Calu3 (cell line): ENCODE results near the gene TAAR8. TPM values are rescaled to one million over a fixed set of nuclear protein-coding genes. Genes with fewer than 3 reads are reported as not detected.

Experiments
- BruUV-seq: library from RNA; stranded (reverse); fragments of 400-500 nt; replicated peaks from 2 replicates; lab custom pipeline; 2021; lab: Mats Ljungman, UMichigan
- CTCF ChIA-PET: fragments of 300-600 bp; sonication (Branson Sonifier 250); formaldehyde crosslinking; loops from one replicate; lab custom pipeline; 2022; ENCODE audit warnings: antibody characterized with exemption; lab: Charles Lee
- DNase-seq: peaks from one replicate; pipeline ENCODE4 v3.0.0; 2022
- H3K27ac Mint-ChIP-seq: one replicate; pipeline ENCODE4 v1.8.0; 2022; ENCODE audit warnings: mixed read lengths; ENCODE audit not compliant: unreplicated experiment
- H3K27me3 Mint-ChIP-seq: one replicate; pipeline ENCODE4 v1.8.0; 2022; ENCODE audit warnings: mixed read lengths; ENCODE audit not compliant: unreplicated experiment
- H3K36me3 Mint-ChIP-seq: one replicate; pipeline ENCODE4 v1.8.0; 2022; ENCODE audit warnings: mild to moderate bottlenecking, moderate library complexity, mixed read lengths; ENCODE audit not compliant: insufficient read depth, unreplicated experiment
- H3K4me1 Mint-ChIP-seq: one replicate; pipeline ENCODE4 v1.8.0; 2022; ENCODE audit warnings: mild to moderate bottlenecking, low read depth, mixed read lengths; ENCODE audit not compliant: unreplicated experiment
- H3K4me3 Mint-ChIP-seq: one replicate; pipeline ENCODE4 v1.8.0; 2022; ENCODE audit warnings: mild to moderate bottlenecking, low read depth, moderate library complexity, mixed read lengths; ENCODE audit not compliant: unreplicated experiment
- H3K9me3 Mint-ChIP-seq: one replicate; pipeline ENCODE4 v1.8.0; 2022; ENCODE audit warnings: low read depth, mixed read lengths; ENCODE audit not compliant: unreplicated experiment
- CTCF ChIP-seq: fragments of 200-600 bp; IDR thresholded peaks from one replicate; pipeline ENCODE4 v1.8.0; 2022; ENCODE audit warnings: antibody characterized with exemption; ENCODE audit not compliant: unreplicated experiment
- intact Hi-C: fragments of 100-400 bp; cut with micrococcal nuclease; formaldehyde crosslinking; loops from one replicate; pipeline ENCODE4 v1.10.0; 2022; ENCODE audit not compliant: unreplicated experiment
- total RNA-seq: library from RNA; stranded (reverse); gene quantifications from 2 replicates; pipeline ENCODE4 v1.2.3, GENCODE V29; 2022

The TAAR8 gene
- total RNA-seq, 1 experiment from 2014 or later, result not detected

GRCh38 chr6:132512638-132513632 is 39.5 kb upstream of the TAAR8 start, which contains the start of gene STX7:
Gene STX7, minus strand, starts transcription at chr6:132513116. Its CDS starts 9,586 bp downstream, at chr6:132503530.
- H3K27ac Mint-ChIP-seq, result peak within 1 kb of the TSS; percentile 73
- intact Hi-C loops, result no loop called here
- peaks cover 23% of the 10 kb centered on the region for H3K36me3 Mint-ChIP-seq
- no peaks in the 10 kb centered on the region for H3K9me3 Mint-ChIP-seq
- no peaks in the 10 kb centered on the region for H3K27me3 Mint-ChIP-seq
- peak within 1 kb of the TSS; percentile 96 for H3K4me3 Mint-ChIP-seq
- H3K4me1 Mint-ChIP-seq, result peaks cover 32% of the 10 kb centered on the region
- peak; percentile 92 for DNase-seq
- CTCF ChIA-PET, result interaction anchor here (0.8 to 1.4 kb wide), 5 partner anchors 12 to 255 kb away, joined by 3 to 5 read pairs (median 3); no protein-coding TSS in a partner anchor
- TF ChIP-seq CTCF, result no peak
- no TSS peak for BruUV-seq

GRCh38 chr6:132513831-132514545 is 38.5 kb upstream of the TAAR8 start:
- Mint-ChIP-seq H3K27ac (peak overlapping the region; percentile 73), H3K27me3 (no peaks in the 10 kb centered on the region), H3K4me1 (peaks cover 25% of the 10 kb centered on the region), H3K36me3 (peaks cover 16% of the 10 kb centered on the region), H3K9me3 (no peaks in the 10 kb centered on the region), H3K4me3 (peak overlapping the region; percentile 96)
- TF ChIP-seq CTCF, result no peak
- intact Hi-C loops, result no loop called here
- no TSS peak for BruUV-seq
- DNase-seq, result no peak
- CTCF ChIA-PET, result no interaction called here

- TF ChIP-seq CTCF, result no peak
- no TSS peak for BruUV-seq
- Mint-ChIP-seq H3K9me3 (no peaks in the 10 kb centered on the region), H3K36me3 (peaks cover 16% of the 10 kb centered on the region), H3K27me3 (no peaks in the 10 kb centered on the region), H3K27ac (no peak overlapping the region), H3K4me1 (peaks cover 25% of the 10 kb centered on the region), H3K4me3 (no peak overlapping the region)
- DNase-seq, result no peak
- CTCF ChIA-PET, result no interaction called here
- intact Hi-C loops, result no loop called here
Observed at GRCh38 chr6:132515386-132515785, 37.1 kb upstream of the TAAR8 start.

GRCh38 chr6:132520953-132521352 is 31.5 kb upstream of the TAAR8 start:
- H3K9me3 Mint-ChIP-seq, result peaks cover 3% of the 10 kb centered on the region
- intact Hi-C loops, result no loop called here
- no peak overlapping the region for H3K4me3 Mint-ChIP-seq
- no TSS peak for BruUV-seq
- no peak for DNase-seq
- no peak for TF ChIP-seq CTCF
- CTCF ChIA-PET, result no interaction called here
- H3K4me1 Mint-ChIP-seq, result no peaks in the 10 kb centered on the region
- no peaks in the 10 kb centered on the region for H3K36me3 Mint-ChIP-seq
- H3K27ac Mint-ChIP-seq, result no peak overlapping the region
- no peaks in the 10 kb centered on the region for H3K27me3 Mint-ChIP-seq
